SK-N-DZ (cell line): ENCODE data around the gene FRMPD4.

Experiments
- DNase-seq: peaks from one replicate; pipeline ENCODE4 v3.0.0-alpha.2; 2015; ENCODE audit warnings: low spot score

FRMPD4 gene

DNA sequence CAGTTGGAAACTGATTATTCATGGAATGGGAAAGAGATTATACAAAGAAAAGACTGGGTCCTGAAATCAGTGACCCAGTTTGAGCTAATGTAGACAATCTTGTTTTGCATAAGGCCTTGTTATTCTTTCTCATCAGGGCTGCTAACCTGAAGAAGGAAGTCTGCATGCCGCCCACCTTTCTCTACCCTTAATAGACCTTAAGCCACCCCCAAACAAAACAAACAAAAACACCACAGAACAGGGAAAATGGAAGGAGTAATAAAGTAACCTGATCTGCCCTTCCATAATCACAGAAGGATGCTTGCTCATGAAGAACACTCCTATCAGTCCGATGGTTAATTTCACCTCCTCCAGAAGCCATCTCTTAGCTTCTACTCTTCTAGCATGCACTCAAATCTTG is 288.1 kb downstream of the FRMPD4 start:
- DNase-seq: no peak

DNA sequence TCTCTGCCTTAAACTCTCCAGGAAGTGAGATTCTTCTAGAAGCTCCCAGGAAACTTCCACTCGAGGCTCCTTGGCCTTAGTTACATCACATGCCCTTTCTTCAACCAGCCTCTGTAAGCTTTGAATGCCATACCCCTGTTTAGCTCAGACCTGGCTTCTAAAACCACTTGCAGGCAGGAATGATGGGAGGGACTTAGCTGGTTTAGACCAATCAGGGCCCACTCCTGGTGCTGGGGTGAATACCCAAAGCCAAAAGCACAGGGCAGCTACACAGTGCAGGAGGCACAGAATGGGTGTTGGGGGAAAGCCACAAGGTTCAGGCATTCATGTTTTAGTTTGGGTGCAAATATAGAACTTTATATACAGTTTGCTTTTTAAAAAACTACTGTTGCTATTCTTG is 296.2 kb downstream of the FRMPD4 start:
- no peak for DNase-seq

DNA sequence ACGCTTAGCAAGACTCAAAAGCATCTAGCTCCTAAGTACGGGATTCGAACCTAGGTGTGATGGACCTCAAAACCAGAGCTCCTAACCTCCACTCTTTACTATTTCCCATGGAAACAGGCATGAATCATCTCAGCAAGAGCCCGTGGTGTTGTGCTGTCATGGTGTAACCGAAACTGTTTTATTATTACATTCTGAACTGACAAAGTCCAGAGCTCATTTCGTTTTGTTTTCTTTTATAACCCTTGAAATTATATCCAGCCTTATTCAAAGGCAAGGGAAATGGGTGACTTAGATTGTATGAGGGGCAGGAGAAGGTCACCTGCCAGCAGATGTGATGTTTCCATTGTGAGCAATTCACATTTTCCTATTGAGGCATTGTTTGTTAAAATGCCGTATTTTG is 301.1 kb downstream of the FRMPD4 start:
- no peak for DNase-seq

DNA sequence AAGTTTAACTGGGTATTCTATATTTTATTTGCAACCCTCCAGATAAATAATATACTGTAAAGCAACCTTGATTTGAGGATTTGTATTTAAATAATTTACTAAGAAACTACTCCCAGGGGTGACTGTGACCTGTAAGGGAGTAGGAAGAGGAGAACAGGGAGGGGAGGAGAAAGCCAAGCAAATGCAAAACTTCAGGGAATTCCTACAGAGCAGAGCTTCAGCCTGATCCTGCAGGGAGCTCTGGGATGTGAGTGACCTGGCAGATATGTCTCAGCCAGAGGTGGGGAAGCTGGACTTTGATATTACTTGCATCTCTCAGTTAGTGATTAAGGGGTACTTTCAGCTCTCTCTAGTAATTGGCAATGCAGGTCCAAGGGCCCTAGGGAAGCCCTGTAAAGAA is 302.0 kb downstream of the FRMPD4 start:
- DNase-seq: no peak

DNA sequence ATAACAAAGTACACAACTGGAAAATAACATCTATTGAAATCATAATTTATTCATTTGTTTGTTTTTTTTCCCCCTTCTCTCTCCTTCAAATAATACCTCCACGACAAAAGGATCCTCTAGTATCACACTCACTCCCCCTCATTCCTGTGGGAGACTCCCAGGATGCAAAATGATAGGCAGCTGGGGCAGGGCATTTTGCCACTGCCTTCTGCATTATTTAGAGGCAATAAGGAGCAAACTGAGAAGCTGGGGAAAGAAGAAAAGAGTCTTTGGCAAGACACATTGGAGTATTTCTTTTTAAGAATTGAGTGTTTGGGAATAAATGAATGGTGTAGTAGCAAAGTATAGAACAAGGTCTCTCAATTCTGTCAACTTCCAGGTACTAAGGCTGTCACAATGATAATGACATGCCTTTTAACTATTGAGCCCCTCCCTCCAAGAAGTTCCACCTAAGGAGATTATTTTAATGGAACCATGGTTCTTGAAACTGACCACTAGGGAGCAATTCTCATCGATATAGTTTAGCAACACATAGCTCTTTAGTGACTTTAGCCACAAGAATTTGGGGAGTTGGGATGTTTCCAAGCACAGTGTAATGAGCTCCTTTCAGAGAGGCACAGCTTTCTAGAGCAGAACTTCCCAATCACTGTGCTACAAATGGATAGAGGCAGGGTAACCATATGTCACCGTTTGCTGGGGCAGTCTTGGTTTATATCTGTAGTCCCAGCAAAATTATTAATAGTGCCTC is 303.3 kb downstream of the FRMPD4 start:
- no peak for DNase-seq

DNA sequence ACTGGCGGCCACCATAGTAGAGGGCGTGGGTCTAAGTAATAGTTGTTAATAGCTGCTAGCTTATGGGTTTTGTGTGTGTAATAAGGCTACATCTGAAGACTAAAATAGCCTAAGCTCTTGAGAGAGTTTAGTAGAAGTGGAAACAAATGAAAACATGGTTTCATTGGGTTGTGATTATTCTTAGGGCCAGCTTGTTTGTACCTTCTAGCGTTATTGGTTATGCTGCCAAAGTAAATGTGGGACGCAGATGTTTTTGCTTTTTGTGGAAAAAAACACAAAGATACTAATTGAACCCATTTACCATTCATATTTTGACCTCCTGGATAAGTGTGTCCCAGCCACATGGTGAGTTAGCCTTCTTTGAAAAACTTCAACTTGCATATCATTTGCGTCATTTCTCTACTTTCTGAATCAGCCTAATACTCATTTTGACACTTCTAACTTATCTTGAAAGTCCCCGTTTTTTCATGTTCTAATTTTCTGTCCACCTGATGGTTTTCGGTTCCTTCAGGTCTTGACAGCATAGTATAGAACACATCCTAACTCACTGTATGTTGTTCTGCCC is 305.3 kb downstream of the FRMPD4 start:
- DNase-seq: no peak

DNA sequence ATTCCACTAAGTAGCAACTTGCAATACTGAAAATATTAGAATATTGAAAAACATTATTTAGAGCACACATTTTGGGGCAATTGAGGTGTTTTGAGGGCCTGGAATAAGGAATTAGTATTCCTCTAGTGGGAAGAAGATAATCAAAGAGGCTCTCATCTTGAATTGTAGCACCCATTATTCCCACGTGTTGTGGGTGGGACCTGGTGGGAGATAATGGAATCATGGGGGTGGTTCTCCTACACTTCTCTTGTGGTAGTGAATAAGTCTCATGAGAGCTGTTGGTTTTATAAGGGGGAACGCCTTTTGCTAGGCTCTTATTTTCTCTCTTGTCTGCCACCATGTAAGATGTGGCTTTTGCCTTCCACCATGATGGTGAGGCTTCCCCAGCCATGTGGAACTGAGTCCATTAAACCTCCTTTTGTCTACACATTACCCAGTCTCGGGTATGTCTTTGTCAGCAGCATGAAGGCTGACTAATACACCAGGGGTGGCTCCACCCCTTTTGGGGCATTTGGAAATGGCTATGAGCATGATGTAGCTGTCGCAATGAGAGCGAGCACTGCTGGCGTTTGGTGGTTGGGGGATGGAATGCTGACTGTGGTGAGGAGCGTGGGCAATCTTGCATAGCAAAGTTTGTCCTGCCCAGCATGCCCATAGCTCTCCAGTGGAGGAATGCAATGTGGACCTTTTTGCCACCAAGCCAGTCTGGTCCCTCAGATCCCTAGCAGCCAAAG is 308.2 kb downstream of the FRMPD4 start:
- DNase-seq: no peak

DNA sequence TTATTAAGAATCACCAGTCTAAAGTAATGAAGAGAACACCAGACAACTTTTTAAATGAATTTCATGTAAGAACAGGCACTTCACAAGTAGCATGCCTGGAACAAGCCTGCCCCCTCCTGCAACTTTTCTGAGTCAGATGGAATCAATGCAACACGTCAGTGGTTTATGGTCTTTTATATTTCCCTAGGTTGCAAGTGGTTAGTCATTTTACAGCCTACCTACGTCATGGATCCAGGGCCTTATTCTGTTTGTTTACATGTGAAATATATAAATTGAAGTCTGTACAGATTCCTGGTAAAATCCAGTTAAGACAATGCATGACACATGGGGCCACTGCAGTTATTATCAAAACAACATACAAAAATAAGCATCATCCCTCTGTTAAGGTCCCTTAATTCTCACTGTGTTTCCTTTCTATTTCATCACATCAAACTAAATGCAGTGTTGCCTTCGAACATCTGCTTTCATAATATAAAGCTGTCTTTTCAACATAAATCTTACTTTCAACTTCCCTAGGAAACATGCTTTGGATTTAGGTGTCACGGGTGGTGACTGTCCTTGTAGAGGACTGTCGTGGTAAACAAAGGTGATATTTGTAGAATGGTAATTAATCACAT is 309.3 kb downstream of the FRMPD4 start:
- no peak for DNase-seq

DNA sequence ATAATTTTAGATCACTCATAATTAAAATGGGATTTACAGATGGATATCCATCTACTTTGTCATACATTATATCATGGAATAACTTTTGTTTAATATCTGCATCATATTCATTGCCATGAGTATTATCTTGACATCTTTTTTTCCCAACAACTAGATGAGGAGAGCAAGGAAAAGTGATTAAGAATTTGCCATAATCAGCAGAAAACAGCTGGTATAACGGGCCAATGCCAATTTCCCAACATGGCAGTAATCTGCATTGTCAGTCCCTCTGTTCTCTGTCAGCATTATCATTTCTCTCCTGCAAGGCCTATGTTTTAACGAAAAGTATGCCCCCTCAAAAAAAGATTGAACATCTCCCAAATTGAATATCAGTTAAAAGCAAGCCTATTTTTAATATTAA is 314.0 kb downstream of the FRMPD4 start:
- no peak for DNase-seq

DNA sequence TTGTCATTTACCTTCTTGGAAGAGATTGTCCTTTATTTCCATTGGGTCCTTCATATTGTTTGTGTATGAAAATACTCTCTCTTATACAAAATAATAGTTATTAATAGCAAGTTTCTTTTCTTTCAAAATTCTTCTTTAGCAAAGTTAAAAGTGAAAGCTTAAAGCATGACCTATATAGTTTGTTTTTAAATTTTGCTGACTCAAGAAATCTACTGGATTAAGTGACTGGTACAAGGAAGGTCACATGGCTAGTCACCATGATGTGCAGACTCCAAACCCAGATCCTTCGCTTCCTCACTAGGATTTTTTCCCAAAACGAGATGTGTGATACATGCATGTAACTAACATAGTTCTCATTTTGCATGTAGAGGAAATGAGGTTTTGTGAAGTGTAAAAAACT is 322.7 kb downstream of the FRMPD4 start:
- DNase-seq: no peak

DNA sequence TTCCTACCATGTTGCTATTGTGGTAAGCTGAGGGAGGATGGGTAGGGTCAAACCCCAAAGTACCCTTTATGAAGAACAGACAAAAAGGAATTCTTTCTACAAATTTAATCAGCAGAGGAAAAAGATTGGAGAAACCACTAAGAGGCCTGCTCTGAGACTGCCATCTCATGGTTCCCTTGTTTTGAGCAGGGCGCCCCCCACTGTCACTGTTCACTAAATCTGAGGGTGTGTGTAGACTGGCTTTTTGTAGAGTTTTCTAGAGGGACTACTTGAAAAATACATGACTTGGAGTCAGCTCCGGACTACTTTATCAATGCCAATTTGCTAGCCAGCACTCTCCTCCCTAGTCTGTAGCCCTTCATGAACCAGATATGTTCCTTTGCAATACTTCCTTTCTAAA is 324.8 kb downstream of the FRMPD4 start:
- DNase-seq: no peak

DNA sequence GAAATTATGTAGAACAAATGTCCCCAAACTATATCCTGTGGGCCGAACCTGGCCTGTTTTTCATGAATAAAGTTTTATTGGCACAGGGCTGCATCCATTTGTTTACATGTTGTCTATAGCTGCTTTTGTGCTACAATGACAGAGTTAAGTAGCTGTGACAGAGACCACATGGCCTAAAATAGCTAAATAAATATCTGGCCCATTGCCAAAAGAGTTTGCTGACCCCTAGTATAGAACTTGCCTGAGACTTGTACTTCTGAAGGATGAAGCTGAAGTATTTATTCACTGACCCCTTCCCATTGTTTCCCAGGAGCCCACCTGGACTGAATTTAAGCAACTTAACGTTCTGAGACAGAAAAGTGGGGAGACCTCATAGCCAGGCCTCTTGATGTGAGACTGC is 325.6 kb downstream of the FRMPD4 start:
- no peak for DNase-seq

DNA sequence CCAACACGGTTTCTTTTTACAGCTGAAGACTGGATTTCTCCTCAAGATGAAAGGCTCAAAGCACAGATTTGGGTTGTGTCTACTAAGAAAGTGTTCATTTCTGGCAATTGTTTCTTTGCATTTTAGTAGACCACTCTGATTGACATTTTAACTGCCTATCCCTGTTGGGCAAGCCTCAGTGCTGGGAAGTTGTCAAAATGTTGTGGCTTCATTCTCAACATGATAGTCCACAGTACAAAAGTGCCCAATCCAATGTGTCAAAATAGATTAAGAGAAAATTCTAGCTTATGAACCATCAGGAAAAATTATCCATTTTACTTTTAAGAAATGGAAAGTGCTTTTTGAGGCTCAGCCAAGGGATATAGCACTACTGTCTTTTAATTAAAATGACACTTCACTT is 329.0 kb downstream of the FRMPD4 start:
- no peak for DNase-seq

DNA sequence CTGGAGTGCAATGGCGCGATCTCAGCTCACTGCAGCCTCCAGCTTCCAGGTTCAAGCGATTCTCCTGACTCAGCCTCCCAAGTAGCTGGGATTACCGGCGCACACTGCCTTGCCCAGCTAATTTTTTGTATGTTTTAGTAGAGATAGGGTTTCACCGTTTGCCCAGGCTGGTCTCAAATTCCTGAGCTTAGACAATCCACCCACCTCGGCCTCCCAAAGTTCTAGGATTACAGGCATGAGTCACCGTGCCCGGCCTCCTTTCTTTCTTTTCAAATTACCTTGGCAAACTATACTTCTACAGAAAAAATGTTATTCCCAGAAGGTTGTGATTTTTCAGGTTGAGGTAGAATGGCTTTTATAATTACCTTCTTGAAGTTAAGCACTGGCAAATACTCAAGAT is 331.0 kb downstream of the FRMPD4 start:
- DNase-seq: no peak

DNA sequence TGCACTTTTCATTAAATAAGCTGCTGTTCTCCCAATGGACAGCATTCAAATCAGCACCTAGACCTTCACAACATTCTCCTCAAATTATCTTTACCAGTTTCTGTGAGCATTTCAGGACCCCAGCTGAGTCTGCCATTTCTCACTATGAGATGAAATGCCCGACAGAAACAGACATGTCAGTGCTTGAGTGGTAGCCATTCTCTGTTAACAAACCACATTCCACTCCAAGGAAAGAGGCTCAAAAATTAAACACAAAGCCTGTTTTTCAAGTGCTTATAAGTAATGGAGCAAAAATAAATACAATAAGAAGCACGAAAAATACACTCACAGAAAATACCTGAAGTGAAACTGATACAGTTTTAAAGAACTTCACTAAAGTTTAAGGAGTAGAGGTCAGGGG is 332.8 kb downstream of the FRMPD4 start:
- DNase-seq: no peak

DNA sequence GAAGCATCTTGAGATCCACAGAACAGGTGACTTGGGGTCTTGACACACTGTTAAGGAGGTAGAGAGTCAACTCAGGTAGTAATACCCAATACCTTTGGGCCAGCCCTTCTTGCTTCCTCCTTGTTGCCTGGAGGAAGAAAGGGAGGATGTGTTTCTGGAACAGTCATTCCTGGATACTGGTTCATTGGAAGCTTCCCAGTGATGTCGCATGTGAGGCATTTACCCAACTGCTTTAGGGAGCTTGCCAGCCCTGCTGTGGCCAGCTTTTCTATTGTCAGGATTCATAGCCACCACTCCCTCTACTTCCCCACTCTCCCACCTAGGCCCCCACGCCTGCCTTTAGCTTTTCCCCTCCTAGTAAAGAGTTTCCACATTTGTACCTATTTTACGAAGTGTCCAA is 342.7 kb downstream of the FRMPD4 start:
- no peak for DNase-seq

DNA sequence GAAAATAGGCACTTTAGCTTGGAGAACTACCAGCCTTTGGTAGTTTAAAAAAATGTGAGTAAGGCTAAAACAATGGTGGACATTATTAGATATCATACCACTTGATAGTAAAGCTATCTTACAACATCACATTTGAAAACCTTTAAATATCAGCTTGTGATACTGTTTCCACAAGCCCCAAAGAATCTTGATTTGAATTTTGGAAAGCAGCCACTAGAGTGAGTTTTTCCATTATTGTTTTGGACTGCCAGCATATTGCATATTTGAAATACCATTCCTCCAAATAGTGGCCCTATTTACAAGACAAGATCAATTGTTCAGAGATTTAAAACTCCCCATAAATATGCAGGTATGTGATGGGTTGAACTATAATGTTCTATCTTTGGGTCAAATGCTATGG is 349.9 kb downstream of the FRMPD4 start:
- DNase-seq: no peak

DNA sequence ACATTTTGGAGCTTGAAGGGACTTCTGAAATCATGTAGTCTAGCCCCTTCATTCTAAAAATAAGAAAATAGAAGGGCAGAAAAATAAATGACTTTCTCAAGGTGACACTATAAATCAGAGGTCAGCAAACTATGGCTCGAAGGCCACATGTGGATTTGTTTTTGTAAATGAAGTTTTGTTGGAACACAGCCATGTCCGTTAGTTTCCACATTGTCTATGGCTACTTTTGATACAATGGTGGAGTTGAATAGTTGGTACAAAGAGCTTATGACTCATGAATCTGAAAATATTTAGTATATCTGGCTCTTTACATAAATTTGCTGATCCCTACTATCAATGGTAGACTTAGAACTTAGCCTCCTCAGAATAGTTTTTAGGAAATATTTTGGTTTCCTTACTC is 350.5 kb downstream of the FRMPD4 start:
- DNase-seq: no peak

DNA sequence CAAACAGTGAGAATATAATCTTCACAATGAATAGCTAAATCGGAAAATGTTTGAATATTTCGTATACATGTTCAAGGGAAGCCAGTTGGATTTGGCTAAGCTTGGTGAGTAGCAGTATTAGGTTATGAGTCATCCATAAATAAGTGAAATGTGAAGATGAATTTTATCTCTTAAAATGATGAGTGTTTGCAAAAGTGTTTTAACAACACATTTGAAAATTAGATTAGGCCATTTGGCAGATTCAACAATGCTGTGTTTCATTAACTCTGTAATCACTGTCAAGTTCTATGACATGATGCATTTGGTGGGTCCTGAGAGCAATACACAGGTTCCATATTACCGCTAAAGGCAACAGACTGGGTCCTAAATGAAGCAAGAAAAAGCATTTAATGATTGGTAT is 351.1 kb downstream of the FRMPD4 start:
- no peak for DNase-seq

DNA sequence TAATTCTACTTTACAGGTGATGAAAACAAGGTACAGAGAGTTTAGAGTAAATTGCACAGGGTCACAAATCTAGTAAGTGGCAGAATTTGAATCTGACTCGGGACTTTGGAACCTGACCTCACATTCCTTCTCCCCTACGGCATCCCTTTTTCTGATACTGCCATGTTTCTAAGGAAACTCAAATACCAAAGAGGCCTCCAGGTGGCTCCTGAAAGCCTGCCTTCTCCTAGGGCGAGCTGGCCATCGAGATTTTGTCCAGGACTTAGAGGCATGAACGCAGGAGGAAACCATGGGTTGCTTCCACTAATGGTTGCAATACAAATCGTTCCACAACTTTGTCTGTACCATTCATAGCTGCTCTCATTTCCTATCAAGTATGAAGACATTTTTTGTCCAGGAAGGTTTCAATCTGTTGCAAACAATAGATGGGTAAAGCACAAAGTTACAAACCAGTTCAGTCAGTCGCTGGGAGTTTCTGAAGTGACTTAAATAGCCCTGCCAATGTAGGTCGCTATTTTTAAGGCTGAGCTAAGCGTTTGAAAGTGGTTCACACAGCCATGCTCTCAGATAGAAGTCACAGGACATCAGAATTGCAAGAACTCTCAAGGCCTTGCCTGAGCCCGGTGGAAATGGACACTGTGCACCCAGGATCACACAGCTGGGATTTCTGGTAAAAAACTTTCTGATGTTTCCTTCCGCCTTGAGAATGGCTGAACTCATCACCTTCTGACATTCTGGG is 356.3 kb downstream of the FRMPD4 start:
- no peak for DNase-seq

DNA sequence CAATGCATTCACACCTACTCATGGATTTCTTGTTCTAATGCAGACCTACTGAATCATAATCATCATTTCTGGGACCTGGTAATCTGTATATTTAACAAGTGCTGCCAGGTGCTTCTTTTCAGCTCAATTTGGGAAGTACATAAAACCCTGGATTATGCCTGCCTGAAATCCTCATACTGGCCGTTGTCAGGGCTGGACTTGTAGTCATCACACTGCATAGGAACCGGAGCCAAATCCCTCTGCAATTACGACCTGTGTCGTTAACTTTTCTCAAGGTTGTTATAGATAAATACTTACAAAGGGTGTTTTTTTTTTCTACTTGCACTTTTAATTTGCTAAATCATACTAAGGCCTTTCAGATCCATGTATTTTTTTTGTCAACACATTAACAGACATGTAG is 358.1 kb downstream of the FRMPD4 start:
- no peak for DNase-seq
